GM12878 (cell line): ENCODE data around the gene ZNF544. TPM values are rescaled to one million over a fixed set of nuclear protein-coding genes. Genes with fewer than 3 reads are reported as not detected.
A peak's percentile ranks its signal among the peaks of the same experiment; 100 is the strongest.

ENCODE experiments used
- CEBPB ChIP-seq, 2 experiments: fragments of 150-350 bp in 1 of 2; IDR thresholded peaks; 2 replicates each; pipeline ENCODE4 v1.6.1; 2012 to 2014; ENCODE audit warnings: low read depth in 2 of 2, low read length in 2 of 2, borderline replicate concordance in 1 of 2, inconsistent platforms in 1 of 2
- CTCF ChIP-seq, 3 experiments: IDR thresholded peaks in 2 of 3; conservative IDR thresholded peaks in 1 of 3; 2 replicates each; pipeline ENCODE4 v1.5.1; 2011; ENCODE audit warnings: low read depth in 3 of 3, low read length in 3 of 3, mild to moderate bottlenecking in 3 of 3, control low read depth in 2 of 3, moderate library complexity in 2 of 3, inconsistent platforms in 1 of 3, mixed read lengths in 1 of 3; ENCODE audit not compliant: control insufficient read depth in 2 of 3, insufficient read depth in 1 of 3; ENCODE audit errors: extremely low read depth in 1 of 3
- EED ChIP-seq: sonication (generic); IDR thresholded peaks from 2 replicates; pipeline ENCODE4 v1.6.1; 2016; ENCODE audit warnings: antibody characterized with exemption, low read depth
- ELK1 ChIP-seq: IDR thresholded peaks from 2 replicates; pipeline ENCODE4 v1.6.1; 2012; ENCODE audit warnings: low read depth, low read length, improper control_type of control experiment
- EP300 ChIP-seq, 2 experiments: fragments of 150-350 bp in 1 of 2; IDR thresholded peaks; 2 replicates each; pipeline ENCODE4 v1.6.1; 2011 to 2012; ENCODE audit warnings: low read depth in 2 of 2, low read length in 2 of 2, borderline replicate concordance in 1 of 2, improper control_type of control experiment in 1 of 2, inconsistent platforms in 1 of 2; ENCODE audit not compliant: control insufficient read depth in 1 of 2
- EZH2 ChIP-seq: IDR thresholded peaks from 2 replicates; pipeline ENCODE4 v1.6.1; 2012; ENCODE audit warnings: low read depth, mild to moderate bottlenecking, control low read depth, inconsistent platforms, low read length, borderline replicate concordance; ENCODE audit not compliant: control insufficient read depth
- IKZF2 ChIP-seq, 2 experiments: fragments of 450-650 bp; IDR thresholded peaks; 2 replicates each; pipeline ENCODE4 v1.6.1; 2017; ENCODE audit warnings: mild to moderate bottlenecking in 2 of 2, moderate library complexity in 2 of 2
- IRF3 ChIP-seq: fragments of 450-650 bp; IDR thresholded peaks from 2 replicates; pipeline ENCODE4 v1.6.1; 2014; ENCODE audit warnings: mild to moderate bottlenecking
- MLLT1 ChIP-seq: fragments of 450-650 bp; IDR thresholded peaks from 2 replicates; pipeline ENCODE4 v1.6.1; 2016; ENCODE audit warnings: mild to moderate bottlenecking
- MTA3 ChIP-seq: IDR thresholded peaks from 2 replicates; pipeline ENCODE4 v1.6.1; 2012; ENCODE audit warnings: low read length, inconsistent platforms, borderline replicate concordance
- NRF1 ChIP-seq: conservative IDR thresholded peaks from 2 replicates; pipeline ENCODE4 v1.6.1; 2011; ENCODE audit warnings: mild to moderate bottlenecking, low read depth, low read length, improper control_type of control experiment
- POU2F2 ChIP-seq: IDR thresholded peaks from 3 replicates; pipeline ENCODE4 v1.6.1; 2011; ENCODE audit warnings: low read depth, mild to moderate bottlenecking, low read length, borderline replicate concordance
- RAD51 ChIP-seq: fragments of 450-650 bp; IDR thresholded peaks from 2 replicates; pipeline ENCODE4 v1.6.1; 2016; ENCODE audit warnings: moderate library complexity, mild to moderate bottlenecking, inconsistent platforms
- SMC3 ChIP-seq: IDR thresholded peaks from 2 replicates; pipeline ENCODE4 v1.6.1; 2011; ENCODE audit warnings: low read length, improper control_type of control experiment, borderline replicate concordance
- SPI1 ChIP-seq: IDR thresholded peaks from 2 replicates; pipeline ENCODE4 v1.6.1; 2011; ENCODE audit warnings: low read depth, mild to moderate bottlenecking, low read length, moderate library complexity, borderline replicate concordance; ENCODE audit not compliant: insufficient read depth
- STAT1 ChIP-seq: fragments of 450-650 bp; conservative IDR thresholded peaks from 2 replicates; pipeline ENCODE4 v1.6.1; 2014; ENCODE audit warnings: antibody characterized with exemption, mild to moderate bottlenecking
- TARDBP ChIP-seq: IDR thresholded peaks from 2 replicates; pipeline ENCODE4 v1.6.1; 2016; ENCODE audit warnings: borderline replicate concordance
- YY1 ChIP-seq: IDR thresholded peaks from 2 replicates; pipeline ENCODE4 v1.6.1; 2011; ENCODE audit warnings: low read depth, mild to moderate bottlenecking, low read length
- ZBTB4 ChIP-seq: fragments of 450-650 bp; formaldehyde crosslinking; IDR thresholded peaks from 2 replicates; pipeline ENCODE4 v1.4.0; 2022; ENCODE audit warnings: mild to moderate bottlenecking, moderate library complexity
- ZNF622 ChIP-seq: fragments of 450-650 bp; IDR thresholded peaks from 2 replicates; pipeline ENCODE4 v1.6.1; 2017; ENCODE audit warnings: mild to moderate bottlenecking, inconsistent platforms
- polyA plus RNA-seq, 11 experiments: library from polyadenylated mRNA; depleted of rRNA in 4 of 11; unstranded in 6 of 11; stranded (reverse) in 5 of 11; fragments of >200 nt; fragmentation: Nextera tagmentation in 4 of 11; fragmentation: Illumina TruSeq in 1 of 11; extraction: Ambion mirVana in 4 of 11; extraction: Trizol in 1 of 11; gene quantifications; 1 replicate in 1 of 11; 2 replicates in 10 of 11; pipeline versions ENCODE4 v1.2.1 to v1.2.3, GENCODE V29; 2011 to 2016; ENCODE audit warnings: inconsistent platforms in 2 of 11, missing spikeins in 2 of 11, low read depth in 1 of 11
- total RNA-seq, 4 experiments: library from RNA; depleted of rRNA in 3 of 4; stranded (reverse); fragments of >200 nt in 3 of 4; fragmentation: Illumina TruSeq in 1 of 4; extraction: Trizol in 1 of 4; gene quantifications; 2 replicates each; pipeline versions ENCODE4 v1.2.1 to v1.2.3, GENCODE V29; 2013 to 2021

The ZNF544 gene
- total and polyA plus RNA-seq, 10 of the 15 experiments (the other 5 are each of a cell fraction or from before 2014, with no cell fraction given) = 27.3 to 70.1 (median 42.6) TPM

- TF ChIP-seq MLLT1 (peak; percentile 61), EP300 (IDR thresholded peaks at IDR 0.05; ENCODE audit: borderline replicate concordance in 1 of 2, control insufficient read depth in 1 of 2, low read depth in 2 of 2, low read length in 2 of 2) (no peak), ZNF622 (no peak), ELK1 (peak; percentile 99), RAD51 (no peak), IRF3 (no peak), IKZF2 (IDR thresholded peaks at IDR 0.05) (peak in 1 of 2 experiments; percentile 27; a peak in 1 of 4 replicates), EED (no peak; the same call in 1 of the 2 replicates), EZH2 (no peak), TARDBP (peak; percentile 93), STAT1 (no peak), POU2F2 (peak; percentile 80), MTA3 (no peak), SPI1 (peak; percentile 74; the same call in 1 of the 2 replicates), CEBPB (IDR thresholded peaks at IDR 0.05; ENCODE audit: borderline replicate concordance in 1 of 2, low read depth in 2 of 2, low read length in 2 of 2) (no peak), ZBTB4 (no peak), CTCF (IDR thresholded peaks at IDR 0.05 in 2 of 3, conservative IDR thresholded peaks at IDR 0.05 in 1 of 3; ENCODE audit: control insufficient read depth in 2 of 3, extremely low read depth in 1 of 3, insufficient read depth in 1 of 3, low read depth in 3 of 3, low read length in 3 of 3) (no peak), NRF1 (peak; percentile 42), SMC3 (no peak), YY1 (peak; percentile 94)
Measured at GRCh38 chr19:58305065-58305931, 76.6 kb downstream of the ZNF544 start, which contains the start of gene ERVK3-1 (continued).
